ENCODE measurements around the gene PRR5. TPM values are rescaled to one million over a fixed set of nuclear protein-coding genes. Genes with fewer than 3 reads are reported as not detected.

Gene PRR5
- total and polyA plus RNA-seq, 2 of the 13 experiments (the other 11 are each of a cell fraction or from before 2014, with no cell fraction given) = 11.6 to 27.5 TPM

- no peak for TF ChIP-seq ZBTB1 (CRISPR knock-in tag; IDR thresholded peaks at IDR 0.05; ENCODE audit: borderline replicate concordance)
These were observed 75.4 kb downstream of the PRR5 start (continued) for GRCh38 chr22:44777364-44777755.

- Histone ChIP-seq H3K36me3 (replicated peaks in 1 of 2; ENCODE audit: control insufficient read depth in 1 of 2, insufficient read depth in 2 of 2, low read length in 2 of 2) (no peaks in the 10 kb centered on the region), H3K27me3 (ENCODE audit: control insufficient read depth in 1 of 2, insufficient read depth in 2 of 2, low read length in 2 of 2) (peaks cover 2 to 5% of the 10 kb centered on the region in 2 experiments; a peak in 2 of 5 replicates), H3K9ac (ENCODE audit: insufficient read depth, low read depth, low read length) (no peak overlapping the region), H3K4me1 (ENCODE audit: insufficient read depth, low read length) (no peaks in the 10 kb centered on the region), H4K20me1 (ENCODE audit: insufficient read depth, low read length) (no peaks in the 10 kb centered on the region), H3K9me3 (ENCODE audit: low read length) (no peaks in the 10 kb centered on the region), H3K79me2 (ENCODE audit: insufficient read depth, low read length) (no peaks in the 10 kb centered on the region), H3K4me2 (ENCODE audit: low read depth, low read length) (no peak overlapping the region), H2AFZ (ENCODE audit: low read length) (no peak overlapping the region), H3K4me3 (replicated peaks in 1 of 3; ENCODE audit: insufficient read depth in 1 of 3, low read depth in 2 of 3, low read length in 3 of 3) (no peak overlapping the region), H3K27ac (ENCODE audit: extremely low read length, insufficient read depth, low read length) (no peak overlapping the region)
- WGBS (ENCODE audit: low lambda C conversion rate) = 52% methylated on average over 16 of the region's 17 CpGs
- in situ Hi-C loops (cut with HindIII; ENCODE audit: extremely low pct_ligation_motif_present, low pct_unique_long_range_greater_than_20kb) (no loop called here), intact Hi-C loops (cut with micrococcal nuclease; ENCODE audit: unreplicated experiment) (no loop called here)
- no peak for FAIRE-seq
- no peak for ATAC-seq
- POLR2A ChIA-PET = no interaction called here
- DNase-seq (ENCODE audit: low spot score) = no peak
- TF ChIP-seq, protein P1, sequence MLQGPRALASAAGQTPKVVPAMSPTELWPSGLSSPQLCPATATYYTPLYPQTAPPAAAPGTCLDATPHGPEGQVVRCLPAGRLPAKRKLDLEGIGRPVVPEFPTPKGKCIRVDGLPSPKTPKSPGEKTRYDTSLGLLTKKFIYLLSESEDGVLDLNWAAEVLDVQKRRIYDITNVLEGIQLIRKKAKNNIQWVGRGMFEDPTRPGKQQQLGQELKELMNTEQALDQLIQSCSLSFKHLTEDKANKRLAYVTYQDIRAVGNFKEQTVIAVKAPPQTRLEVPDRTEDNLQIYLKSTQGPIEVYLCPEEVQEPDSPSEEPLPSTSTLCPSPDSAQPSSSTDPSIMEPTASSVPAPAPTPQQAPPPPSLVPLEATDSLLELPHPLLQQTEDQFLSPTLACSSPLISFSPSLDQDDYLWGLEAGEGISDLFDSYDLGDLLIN (CRISPR knock-in tag; IDR thresholded peaks at IDR 0.05; ENCODE audit: borderline replicate concordance) = no peak
- BruUV-seq (replicated peaks) = no TSS peak
- CTCF ChIA-PET (ENCODE audit: low intra/inter-chr PET ratio, low total read pairs) = no interaction called here
These were observed 79.0 kb downstream of the PRR5 start for GRCh38 chr22:44780876-44781449.

GRCh38 chr22:44782363-44782963 lies 80.5 kb downstream of the PRR5 start:
- no peak overlapping the region for H3K9ac ChIP-seq (ENCODE audit: insufficient read depth, low read depth, low read length)
- TF ChIP-seq SRF (IDR thresholded peaks at IDR 0.05; ENCODE audit: low read depth, low read length) = no peak
- no peak for TF ChIP-seq TRAFD1 (CRISPR knock-in tag; IDR thresholded peaks at IDR 0.05; ENCODE audit: borderline replicate concordance)
- no peak for TF ChIP-seq POLR2AphosphoS2 (IDR thresholded peaks at IDR 0.05; ENCODE audit: low read depth, low read length)
- H3K27ac ChIP-seq (ENCODE audit: extremely low read length, insufficient read depth, low read length) = no peak overlapping the region
- H3K9me3 ChIP-seq (ENCODE audit: low read length) = no peaks in the 10 kb centered on the region
- CTCF ChIA-PET (ENCODE audit: low intra/inter-chr PET ratio, low total read pairs) = no interaction called here
- no peak overlapping the region for H2AFZ ChIP-seq (ENCODE audit: low read length)
- no peaks in the 10 kb centered on the region for H3K79me2 ChIP-seq (ENCODE audit: insufficient read depth, low read length)
- H3K4me3 ChIP-seq (replicated peaks in 1 of 3; ENCODE audit: insufficient read depth in 1 of 3, low read depth in 2 of 3, low read length in 3 of 3) = no peak overlapping the region
- H3K4me1 ChIP-seq (ENCODE audit: insufficient read depth, low read length) = no peaks in the 10 kb centered on the region
- peaks cover 2 to 5% of the 10 kb centered on the region in 2 experiments; a peak in 2 of 5 replicates for H3K27me3 ChIP-seq (ENCODE audit: control insufficient read depth in 1 of 2, insufficient read depth in 2 of 2, low read length in 2 of 2)
- POLR2A ChIA-PET = no interaction called here
- H3K4me2 ChIP-seq (ENCODE audit: low read depth, low read length) = no peak overlapping the region
- 56% methylated on average over 17 of the region's 17 CpGs for WGBS (ENCODE audit: low lambda C conversion rate)
- no peak for ATAC-seq
- no TSS peak for BruUV-seq (replicated peaks)
- intact Hi-C loops (cut with micrococcal nuclease; ENCODE audit: unreplicated experiment) (no loop called here), in situ Hi-C loops (cut with HindIII; ENCODE audit: extremely low pct_ligation_motif_present, low pct_unique_long_range_greater_than_20kb) (no loop called here)
- H4K20me1 ChIP-seq (ENCODE audit: insufficient read depth, low read length) = no peaks in the 10 kb centered on the region
- no peak for FAIRE-seq
- no peak for DNase-seq (ENCODE audit: low spot score)
- H3K36me3 ChIP-seq (replicated peaks in 1 of 2; ENCODE audit: control insufficient read depth in 1 of 2, insufficient read depth in 2 of 2, low read length in 2 of 2) = no peaks in the 10 kb centered on the region
